Pericardium fibroblast (primary cell): Measurements from ENCODE around the gene MLNR. TPM values are rescaled to one million over a fixed set of nuclear protein-coding genes. Genes with fewer than 3 reads are reported as not detected.

Source experiments
- total RNA-seq: library from RNA; depleted of rRNA; stranded (reverse); fragments of >200 nt; gene quantifications from 2 replicates; pipeline ENCODE4 v1.2.3, GENCODE V29; 2015

MLNR gene
- not detected in 2 replicates for total RNA-seq

GRCh38 chr13:49220036-49220855 is at the start of gene MLNR:
MLNR (plus strand) TSS chr13:49220338; CDS start chr13:49220338, 0 bp downstream.

GRCh38 chr13:49247643-49248621 is 27.8 kb downstream of the MLNR start, which contains the start of gene CDADC1:
CDADC1 (plus strand) TSS chr13:49247925; CDS start chr13:49248038, 113 bp downstream.

Other genes starting within 250 kb of the MLNR start
- gene FNDC3A, start 244.4 kb upstream of the MLNR start, total RNA-seq, result 25.8 and 28.9 TPM in 2 replicates
- 6.7 and 12.1 TPM in 2 replicates for gene CDADC1, start 27.6 kb downstream of the MLNR start, total RNA-seq
- 5.1 and 10.6 TPM in 2 replicates for gene CAB39L, start 223.7 kb downstream of the MLNR start, total RNA-seq
- gene SETDB2, start 223.9 kb downstream of the MLNR start, total RNA-seq, result 3.9 and 4.9 TPM in 2 replicates